MCF 10A (cell line): Measurements from ENCODE around the gene CD52. TPM values are rescaled to one million over a fixed set of nuclear protein-coding genes. Genes with fewer than 3 reads are reported as not detected.
"Not testable (repeated sequence)": the region's sequence is repeated elsewhere in the genome, so short reads cannot be mapped to it uniquely, and the experiment has no call there.

Source experiments
- BruUV-seq: library from RNA; stranded (reverse); fragments of 400-500 nt; replicated peaks from 2 replicates; lab custom pipeline; 2021; lab: Mats Ljungman, UMichigan
- CTCF ChIA-PET: fragments of 300-600 bp; sonication (Branson Sonifier 250); formaldehyde crosslinking; extraction: SDS; loops from one replicate; lab custom pipeline; 2021; ENCODE audit warnings: antibody characterized with exemption, inconsistent platforms; lab: Yijun Ruan, JAX
- POLR2A ChIA-PET: fragments of 300-600, 350-650 bp; sonication (Branson Sonifier 250); formaldehyde crosslinking; extraction: SDS; loops from one replicate; lab custom pipeline; 2020; ENCODE audit warnings: antibody characterized with exemption, inconsistent platforms; lab: Yijun Ruan, JAX
- DNase-seq: peaks from one replicate; pipeline ENCODE4 v3.0.0-alpha.2; 2018; ENCODE audit not compliant: unreplicated experiment
- H3K27ac Mint-ChIP-seq: one replicate; pipeline ENCODE4 v1.8.0; 2022; ENCODE audit warnings: mild to moderate bottlenecking, low read depth, mixed read lengths; ENCODE audit not compliant: unreplicated experiment
- H3K27me3 Mint-ChIP-seq: one replicate; pipeline ENCODE4 v1.8.0; 2022; ENCODE audit warnings: mixed read lengths; ENCODE audit not compliant: insufficient read depth, unreplicated experiment
- H3K36me3 Mint-ChIP-seq: one replicate; pipeline ENCODE4 v1.8.0; 2022; ENCODE audit warnings: mild to moderate bottlenecking, moderate library complexity, mixed read lengths; ENCODE audit not compliant: insufficient read depth, unreplicated experiment
- H3K4me1 Mint-ChIP-seq: one replicate; pipeline ENCODE4 v1.8.0; 2022; ENCODE audit warnings: mixed read lengths; ENCODE audit not compliant: insufficient read depth, unreplicated experiment
- H3K4me3 Mint-ChIP-seq: one replicate; pipeline ENCODE4 v1.8.0; 2022; ENCODE audit warnings: mild to moderate bottlenecking, moderate library complexity, mixed read lengths; ENCODE audit not compliant: unreplicated experiment
- H3K9me3 Mint-ChIP-seq: one replicate; pipeline ENCODE4 v1.8.0; 2022; ENCODE audit warnings: mixed read lengths; ENCODE audit not compliant: unreplicated experiment
- intact Hi-C: fragments of 100-400 bp; cut with micrococcal nuclease; formaldehyde crosslinking; loops from 2 replicates; pipeline ENCODE4 v1.14.1; 2022
- total RNA-seq: library from RNA; stranded (reverse); gene quantifications from 2 replicates; pipeline ENCODE4 v1.2.3, GENCODE V29; 2022
- TF ChIP-seq, protein P1 (sequence below): fragments of 200-600 bp; IDR thresholded peaks from one replicate; pipeline ENCODE4 v1.8.0; 2022; ENCODE audit warnings: antibody characterized with exemption, mild to moderate bottlenecking; ENCODE audit not compliant: unreplicated experiment

Gene CD52
- total RNA-seq, 1 experiment from 2014 or later, result not detected

DNA sequence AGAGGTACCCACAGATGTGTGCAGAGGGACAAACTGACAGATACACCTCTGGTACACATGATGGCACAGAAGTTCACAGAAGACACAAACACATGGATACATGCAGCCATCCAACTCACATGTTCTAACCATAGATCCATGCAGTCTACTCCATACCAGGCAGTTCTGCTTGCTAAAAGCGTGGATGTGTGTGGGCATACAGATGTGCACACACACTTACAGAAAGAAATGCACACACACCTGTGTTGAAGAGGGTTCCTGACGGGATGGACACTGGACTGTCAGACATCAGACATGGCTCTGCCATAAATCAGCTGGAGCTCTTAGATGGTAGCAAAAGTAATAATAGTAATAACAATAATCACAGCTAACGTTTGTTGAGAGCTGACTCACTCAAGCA is 6.8 kb downstream of the CD52 start:
- Mint-ChIP-seq H3K27ac (no peak overlapping the region), H3K4me3 (no peak overlapping the region), H3K9me3 (no peaks in the 10 kb centered on the region), H3K27me3 (no peaks in the 10 kb centered on the region), H3K36me3 (peaks cover 33% of the 10 kb centered on the region), H3K4me1 (peaks cover 8% of the 10 kb centered on the region)
- no TSS peak for BruUV-seq
- POLR2A ChIA-PET, result no interaction called here
- intact Hi-C loops, result loop anchor here (5.0 kb wide), 1 partner anchor 33 kb away; no protein-coding TSS in a partner anchor
- TF ChIP-seq, protein P1, sequence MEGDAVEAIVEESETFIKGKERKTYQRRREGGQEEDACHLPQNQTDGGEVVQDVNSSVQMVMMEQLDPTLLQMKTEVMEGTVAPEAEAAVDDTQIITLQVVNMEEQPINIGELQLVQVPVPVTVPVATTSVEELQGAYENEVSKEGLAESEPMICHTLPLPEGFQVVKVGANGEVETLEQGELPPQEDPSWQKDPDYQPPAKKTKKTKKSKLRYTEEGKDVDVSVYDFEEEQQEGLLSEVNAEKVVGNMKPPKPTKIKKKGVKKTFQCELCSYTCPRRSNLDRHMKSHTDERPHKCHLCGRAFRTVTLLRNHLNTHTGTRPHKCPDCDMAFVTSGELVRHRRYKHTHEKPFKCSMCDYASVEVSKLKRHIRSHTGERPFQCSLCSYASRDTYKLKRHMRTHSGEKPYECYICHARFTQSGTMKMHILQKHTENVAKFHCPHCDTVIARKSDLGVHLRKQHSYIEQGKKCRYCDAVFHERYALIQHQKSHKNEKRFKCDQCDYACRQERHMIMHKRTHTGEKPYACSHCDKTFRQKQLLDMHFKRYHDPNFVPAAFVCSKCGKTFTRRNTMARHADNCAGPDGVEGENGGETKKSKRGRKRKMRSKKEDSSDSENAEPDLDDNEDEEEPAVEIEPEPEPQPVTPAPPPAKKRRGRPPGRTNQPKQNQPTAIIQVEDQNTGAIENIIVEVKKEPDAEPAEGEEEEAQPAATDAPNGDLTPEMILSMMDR, result no peak
- CTCF ChIA-PET, result interaction anchor here (1.4 kb wide), 1 partner anchor 54 kb away, joined by 5 read pairs; no protein-coding TSS in a partner anchor
- no peak for DNase-seq

DNA sequence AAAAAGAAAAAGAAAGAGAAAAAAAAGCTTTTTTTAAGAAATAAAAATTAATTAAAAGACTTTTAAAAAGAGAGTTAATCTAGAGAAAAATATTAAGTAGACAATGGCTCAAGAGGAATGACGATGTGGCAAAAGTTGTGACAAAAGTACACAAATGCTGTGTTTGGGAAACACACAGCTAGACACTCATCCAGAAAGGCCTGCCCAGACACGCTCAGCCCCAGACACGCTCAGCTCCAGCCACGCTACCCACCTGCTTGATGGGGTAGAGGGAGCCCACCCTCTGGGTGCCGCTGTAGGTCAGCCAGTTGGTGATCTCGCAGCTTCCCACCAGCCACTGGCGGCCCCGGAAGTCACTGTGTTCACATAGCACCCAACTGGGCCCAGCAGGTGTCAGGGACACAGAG is 10.2 kb downstream of the CD52 start:
- intact Hi-C loops, result no loop called here
- no peaks in the 10 kb centered on the region for H3K9me3 Mint-ChIP-seq
- no peak overlapping the region for H3K27ac Mint-ChIP-seq
- no peaks in the 10 kb centered on the region for H3K27me3 Mint-ChIP-seq
- H3K36me3 Mint-ChIP-seq, result peaks cover 28% of the 10 kb centered on the region
- DNase-seq, result no peak
- no peak overlapping the region for H3K4me3 Mint-ChIP-seq
- BruUV-seq, result no TSS peak
- peaks cover 7% of the 10 kb centered on the region for H3K4me1 Mint-ChIP-seq
- CTCF ChIA-PET, result interaction anchor here (1.2 kb wide), 1 partner anchor 34 kb away, joined by 4 read pairs; no protein-coding TSS in a partner anchor
- POLR2A ChIA-PET, result interaction anchor here (0.5 to 1.1 kb wide), 3 partner anchors 36 to 52 kb away, joined by 3 read pairs; partner anchors contain the start of gene SH3BGRL3
- TF ChIP-seq, protein P1, result no peak

DNA sequence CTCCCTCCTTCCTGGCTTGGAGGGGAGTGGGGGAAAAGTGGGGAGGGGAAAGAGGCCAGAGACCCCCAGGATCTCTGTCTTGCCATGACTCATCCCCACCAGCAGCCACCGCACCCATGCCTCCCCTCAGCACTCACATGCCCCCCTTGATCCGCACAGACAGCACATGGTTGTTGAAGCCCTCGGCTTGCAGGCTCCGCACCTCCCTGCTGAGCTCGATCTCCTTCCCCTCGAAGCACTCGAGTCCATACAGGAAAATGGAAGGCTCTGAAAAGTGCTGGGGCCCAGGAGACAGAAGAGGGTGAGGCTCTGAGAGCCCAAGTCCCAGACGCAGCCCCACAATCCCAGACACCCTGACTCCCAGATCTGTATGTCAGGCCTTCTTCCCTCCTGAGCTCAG is 10.8 kb downstream of the CD52 start:
- H3K4me1 Mint-ChIP-seq, result peaks cover 7% of the 10 kb centered on the region
- ChIA-PET POLR2A (interaction anchor here (1.1 kb wide), 1 partner anchor 49 kb away, joined by 3 read pairs; the partner anchor contains the start of gene SH3BGRL3), CTCF (interaction anchor here (1.3 kb wide), 1 partner anchor 14 kb away, joined by 4 read pairs; no protein-coding TSS in a partner anchor)
- BruUV-seq, result no TSS peak
- DNase-seq, result no peak
- no peak overlapping the region for H3K27ac Mint-ChIP-seq
- intact Hi-C loops, result no loop called here
- no peaks in the 10 kb centered on the region for H3K27me3 Mint-ChIP-seq
- H3K9me3 Mint-ChIP-seq, result no peaks in the 10 kb centered on the region
- H3K36me3 Mint-ChIP-seq, result peaks cover 22% of the 10 kb centered on the region
- TF ChIP-seq, protein P1, result no peak
- no peak overlapping the region for H3K4me3 Mint-ChIP-seq

DNA sequence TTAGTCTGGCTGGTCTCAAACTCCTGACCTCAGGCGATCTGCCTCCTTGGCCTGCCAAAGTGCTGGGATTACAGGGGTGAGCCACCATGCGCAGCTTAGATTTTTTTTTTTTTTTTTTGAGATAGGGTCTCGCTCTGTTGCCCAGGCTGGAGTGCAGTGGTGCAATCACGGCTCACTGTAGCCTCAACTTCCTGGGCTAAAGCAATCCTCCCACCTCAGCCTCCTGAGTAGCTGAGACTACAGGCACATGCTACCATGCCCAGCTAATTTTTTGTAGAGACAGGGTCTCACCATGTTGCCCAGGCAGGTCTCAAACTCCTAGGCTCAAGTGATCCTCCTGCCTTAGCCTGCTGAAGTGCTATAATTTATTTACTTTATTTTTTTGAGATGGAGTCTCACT is 11.6 kb downstream of the CD52 start:
- H3K4me1 Mint-ChIP-seq, H3K27ac Mint-ChIP-seq, DNase-seq, BruUV-seq, H3K9me3 Mint-ChIP-seq, H3K4me3 Mint-ChIP-seq, H3K27me3 Mint-ChIP-seq, intact Hi-C loops: not testable (repeated sequence)
- POLR2A ChIA-PET, result interaction anchor here (1.2 kb wide), 1 partner anchor 30 kb away, joined by 3 read pairs; no protein-coding TSS in a partner anchor
- CTCF ChIA-PET, result interaction anchor here (0.6 to 1.3 kb wide), 8 partner anchors 7 to 494 kb away, joined by 3 to 7 read pairs (median 4); no protein-coding TSS in a partner anchor
- peaks cover 17% of the 10 kb centered on the region for H3K36me3 Mint-ChIP-seq
